A673 (cell line): ENCODE results near the gene GPC6.

ENCODE experiments used
- EZH2 ChIP-seq: fragments of 200-600 bp; sonication (generic); IDR thresholded peaks from 2 replicates; pipeline ENCODE4 v1.6.1; 2017; ENCODE audit warnings: borderline replicate concordance, low read depth, mild to moderate bottlenecking, mixed read lengths, antibody characterized with exemption, low read length; ENCODE audit not compliant: poor library complexity, severe bottlenecking
- TF ChIP-seq, protein P1 (sequence below): fragments of 300-800, 200-600 bp; sonication (generic); conservative IDR thresholded peaks from 2 replicates; pipeline ENCODE4 v1.5.1; 2017; ENCODE audit warnings: low read depth, mild to moderate bottlenecking, antibody characterized with exemption, low read length, moderate library complexity, mixed read lengths

DNA sequence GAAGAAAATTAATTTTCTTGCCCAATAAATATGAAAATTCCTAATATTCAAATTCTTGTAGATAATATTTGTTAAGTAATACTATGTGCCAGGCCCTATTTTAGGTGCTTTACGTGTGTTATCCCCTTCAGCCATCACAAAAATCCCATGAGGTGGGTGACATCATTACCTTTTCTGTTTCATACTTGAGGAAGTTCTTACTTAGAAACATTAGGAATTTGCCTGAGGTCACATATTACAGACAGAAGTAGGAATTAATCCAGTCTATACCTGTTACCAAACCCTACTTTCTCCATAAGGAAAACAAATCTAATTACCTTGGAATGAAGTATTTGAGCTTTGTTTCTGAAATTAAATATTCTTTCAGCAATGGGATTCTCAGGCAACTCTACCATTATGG, 336.1 kb downstream of the GPC6 start:
- TF ChIP-seq, protein P1, sequence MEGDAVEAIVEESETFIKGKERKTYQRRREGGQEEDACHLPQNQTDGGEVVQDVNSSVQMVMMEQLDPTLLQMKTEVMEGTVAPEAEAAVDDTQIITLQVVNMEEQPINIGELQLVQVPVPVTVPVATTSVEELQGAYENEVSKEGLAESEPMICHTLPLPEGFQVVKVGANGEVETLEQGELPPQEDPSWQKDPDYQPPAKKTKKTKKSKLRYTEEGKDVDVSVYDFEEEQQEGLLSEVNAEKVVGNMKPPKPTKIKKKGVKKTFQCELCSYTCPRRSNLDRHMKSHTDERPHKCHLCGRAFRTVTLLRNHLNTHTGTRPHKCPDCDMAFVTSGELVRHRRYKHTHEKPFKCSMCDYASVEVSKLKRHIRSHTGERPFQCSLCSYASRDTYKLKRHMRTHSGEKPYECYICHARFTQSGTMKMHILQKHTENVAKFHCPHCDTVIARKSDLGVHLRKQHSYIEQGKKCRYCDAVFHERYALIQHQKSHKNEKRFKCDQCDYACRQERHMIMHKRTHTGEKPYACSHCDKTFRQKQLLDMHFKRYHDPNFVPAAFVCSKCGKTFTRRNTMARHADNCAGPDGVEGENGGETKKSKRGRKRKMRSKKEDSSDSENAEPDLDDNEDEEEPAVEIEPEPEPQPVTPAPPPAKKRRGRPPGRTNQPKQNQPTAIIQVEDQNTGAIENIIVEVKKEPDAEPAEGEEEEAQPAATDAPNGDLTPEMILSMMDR: no peak
- TF ChIP-seq EZH2: no peak
